Thoracic aorta (tissue), 2 donors: Measurements from ENCODE around the gene PTDSS2. TPM values are rescaled to one million over a fixed set of nuclear protein-coding genes. Genes with fewer than 3 reads are reported as not detected.

ENCODE experiments used
- ATAC-seq: fragments of 150-250 bp; one replicate; pipeline ENCODE4 v1.8.0; 2017; ENCODE audit warnings: low read depth; ENCODE audit not compliant: insufficient number of reproducible peaks, low FRiP score
- DNase-seq: peaks from one replicate; pipeline ENCODE4 v3.0.0-alpha.2; 2020; ENCODE audit warnings: low spot score
- H3K27ac ChIP-seq, 2 donors: fragments of 200-600 bp; sonication (generic); 1 replicate in 1 of 2; 2 replicates in 1 of 2; pipeline ENCODE4 v1.5.1; 2016; ENCODE audit warnings: mild to moderate bottlenecking in 2 of 2, moderate library complexity in 2 of 2
- H3K27me3 ChIP-seq: fragments of 200-600 bp; sonication (generic); replicated peaks from 2 replicates; pipeline ENCODE4 v1.6.0; 2016; ENCODE audit warnings: mild to moderate bottlenecking; ENCODE audit not compliant: insufficient read depth
- H3K36me3 ChIP-seq: fragments of 200-600 bp; sonication (generic); one replicate; pipeline ENCODE4 v1.5.1; 2016
- H3K4me1 ChIP-seq, 2 donors: fragments of 200-600 bp; sonication (generic); 1 replicate in 1 of 2; 2 replicates in 1 of 2; pipeline versions ENCODE4 v1.5.1 to v1.6.0; 2016; ENCODE audit warnings: low read depth in 2 of 2, mild to moderate bottlenecking in 1 of 2; ENCODE audit not compliant: control insufficient read depth in 1 of 2
- H3K4me3 ChIP-seq: fragments of 200-600 bp; sonication (generic); 2 replicates; pipeline ENCODE4 v1.5.1; 2016; ENCODE audit warnings: mild to moderate bottlenecking
- H3K9me3 ChIP-seq: fragments of 200-600 bp; sonication (generic); 2 replicates; pipeline ENCODE4 v1.5.1; 2016
- CTCF ChIP-seq: fragments of 200-600 bp; sonication (generic); IDR thresholded peaks from one replicate; pipeline ENCODE4 v1.5.1; 2019; ENCODE audit warnings: antibody characterized with exemption
- total RNA-seq, 2 donors: library from RNA; depleted of rRNA; stranded (reverse); fragments of >200 nt; gene quantifications; one replicate each; pipeline versions ENCODE4 v1.1.0 to v1.2.3, GENCODE V29; 2016

Gene PTDSS2
- total RNA-seq, 2 donors from 2014 or later = 34.0 to 34.7 TPM

- H3K9me3 ChIP-seq = no peaks in the 10 kb centered on the region
- no peak for ATAC-seq
- no peaks in the 10 kb centered on the region for H3K27me3 ChIP-seq
- H3K4me3 ChIP-seq = no peak overlapping the region
- H3K36me3 ChIP-seq = peaks cover 12% of the 10 kb centered on the region
- peaks cover 3 to 4% of the 10 kb centered on the region in 2 donors for H3K4me1 ChIP-seq
- H3K27ac ChIP-seq = no peak overlapping the region
- TF ChIP-seq CTCF = no peak
- no peak for DNase-seq
Observed at GRCh38 chr11:528815-529727, 79.0 kb downstream of the PTDSS2 start.

DNA sequence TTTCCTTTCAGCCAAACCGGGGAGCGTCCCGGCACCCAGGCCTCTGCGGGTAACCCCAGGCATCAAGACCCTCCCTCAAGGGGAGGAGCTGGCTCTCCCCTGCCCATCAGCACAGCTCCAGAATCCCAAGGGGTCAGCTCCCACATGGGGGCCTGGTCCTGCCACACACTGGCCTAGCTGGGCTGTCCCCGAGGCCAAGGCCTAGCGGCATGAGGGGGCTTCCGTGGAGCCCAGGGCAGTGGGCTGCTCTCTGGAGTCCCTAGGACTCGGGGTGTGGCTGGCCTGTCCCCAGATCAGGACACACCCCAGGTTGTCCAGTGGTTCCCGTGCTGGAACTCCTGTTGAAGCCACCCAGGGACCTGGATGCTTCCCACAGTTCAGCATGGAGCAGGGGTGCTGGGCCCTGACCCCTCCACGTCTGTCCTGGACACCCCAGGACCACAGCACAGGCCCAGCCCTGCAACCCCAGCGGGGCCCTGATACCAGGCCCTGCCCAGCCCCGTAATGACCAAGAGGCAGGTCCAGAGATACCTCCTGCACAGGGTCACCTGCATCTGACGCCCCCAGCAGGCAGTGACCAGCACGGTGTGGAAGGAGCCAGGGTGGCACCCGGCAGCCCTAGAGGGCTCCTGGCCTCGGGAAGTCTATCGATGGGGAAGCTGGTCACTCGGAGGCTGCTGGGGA is 79.8 kb downstream of the PTDSS2 start:
- no peak for ATAC-seq
- Histone ChIP-seq H3K4me3 (no peak overlapping the region), H3K9me3 (no peaks in the 10 kb centered on the region), H3K4me1 (peaks cover 8 to 11% of the 10 kb centered on the region in 2 donors), H3K36me3 (peaks cover 12% of the 10 kb centered on the region), H3K27me3 (no peaks in the 10 kb centered on the region), H3K27ac (no peak overlapping the region)
- TF ChIP-seq CTCF = no peak
- no peak for DNase-seq

DNA sequence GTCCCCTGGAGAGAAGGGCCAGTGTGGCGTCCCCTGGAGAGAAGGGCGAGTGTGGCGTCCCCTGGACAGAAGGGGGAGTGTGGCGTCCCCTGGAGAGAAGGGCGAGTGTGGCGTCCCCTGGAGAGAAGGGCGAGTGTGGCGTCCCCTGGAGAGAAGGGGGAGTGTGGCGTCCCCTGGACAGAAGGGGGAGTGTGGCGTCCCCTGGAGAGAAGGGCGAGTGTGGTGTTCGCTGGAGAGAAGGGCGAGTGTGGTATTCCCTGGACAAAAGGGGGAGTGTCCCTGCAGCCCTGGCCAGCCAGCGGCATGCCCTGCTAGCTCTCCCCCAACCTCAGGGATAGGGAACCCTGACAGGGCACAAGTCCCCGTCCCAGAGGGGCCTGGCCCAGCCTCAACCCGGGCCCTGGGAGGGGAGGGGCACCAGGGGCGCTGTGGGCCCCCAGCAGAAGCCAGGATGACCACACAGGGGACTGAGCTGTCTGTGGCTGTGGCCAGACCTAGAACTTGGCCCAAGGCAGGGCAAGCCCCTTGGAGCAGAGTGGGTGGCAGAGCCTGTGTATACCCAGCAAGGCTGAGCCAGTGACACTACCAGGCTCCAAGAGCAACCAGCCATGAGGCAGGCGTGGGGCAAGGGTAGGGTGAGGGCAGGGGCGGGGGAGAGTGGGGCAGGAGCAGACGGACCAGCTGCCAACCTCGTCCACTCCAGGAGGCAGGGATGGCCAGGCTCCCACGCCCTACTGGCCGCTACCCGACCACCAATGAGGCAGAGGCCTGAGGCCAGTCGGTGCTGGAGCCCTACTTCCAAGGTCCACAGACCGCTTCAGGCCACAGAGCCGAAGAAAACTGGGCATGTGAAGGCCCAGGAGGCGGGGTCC is 81.1 kb downstream of the PTDSS2 start:
- TF ChIP-seq CTCF = no peak
- ATAC-seq = no peak
- H3K36me3 ChIP-seq = peaks cover 12% of the 10 kb centered on the region
- no peak for DNase-seq
- H3K4me1 ChIP-seq = peaks cover 11 to 17% of the 10 kb centered on the region in 2 donors
- H3K4me3 ChIP-seq = no peak overlapping the region
- no peak overlapping the region for H3K27ac ChIP-seq
- no peaks in the 10 kb centered on the region for H3K9me3 ChIP-seq
- no peaks in the 10 kb centered on the region for H3K27me3 ChIP-seq

DNA sequence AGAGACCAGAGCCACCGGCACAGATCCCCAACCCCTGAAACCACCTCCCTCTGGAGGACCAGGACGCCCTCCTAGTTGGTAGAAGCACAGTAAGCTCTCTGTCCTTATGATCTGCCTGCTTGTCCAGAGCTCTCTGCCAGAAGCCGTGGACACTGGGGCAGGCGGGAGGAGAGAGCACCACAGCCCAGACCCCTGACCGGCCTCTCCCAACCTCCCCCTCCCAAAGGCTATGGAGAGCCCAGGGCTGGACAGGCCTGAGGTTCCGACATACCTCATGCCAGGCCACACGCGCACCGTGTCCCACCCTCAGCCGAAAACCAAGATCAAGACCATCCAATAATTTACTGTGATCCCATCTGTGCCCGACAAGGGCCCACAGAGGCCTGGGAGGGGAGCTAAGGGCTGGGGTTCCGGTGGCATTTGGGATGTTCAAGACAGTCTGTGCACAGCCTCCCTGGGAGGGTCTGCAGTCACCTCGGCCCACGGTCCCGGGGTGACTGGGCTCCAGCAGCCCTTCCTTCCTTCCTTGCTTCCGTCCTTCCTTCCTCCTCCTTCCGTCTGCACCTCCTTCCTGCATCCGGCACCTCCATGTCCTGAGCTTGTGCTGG is 81.9 kb downstream of the PTDSS2 start:
- DNase-seq = no peak
- H3K4me1 ChIP-seq = peaks cover 16 to 25% of the 10 kb centered on the region in 2 donors
- ATAC-seq = no peak

More for the DNA sequence above, 81.9 kb downstream of the PTDSS2 start:
- Histone ChIP-seq H3K27ac (no peak overlapping the region), H3K9me3 (no peaks in the 10 kb centered on the region), H3K36me3 (peaks cover 12% of the 10 kb centered on the region), H3K27me3 (no peaks in the 10 kb centered on the region), H3K4me3 (no peak overlapping the region)
- TF ChIP-seq CTCF = no peak
